ENCODE data around the gene BTK.
A peak's percentile ranks its signal among the peaks of the same experiment; 100 is the strongest.

The BTK gene

DNA sequence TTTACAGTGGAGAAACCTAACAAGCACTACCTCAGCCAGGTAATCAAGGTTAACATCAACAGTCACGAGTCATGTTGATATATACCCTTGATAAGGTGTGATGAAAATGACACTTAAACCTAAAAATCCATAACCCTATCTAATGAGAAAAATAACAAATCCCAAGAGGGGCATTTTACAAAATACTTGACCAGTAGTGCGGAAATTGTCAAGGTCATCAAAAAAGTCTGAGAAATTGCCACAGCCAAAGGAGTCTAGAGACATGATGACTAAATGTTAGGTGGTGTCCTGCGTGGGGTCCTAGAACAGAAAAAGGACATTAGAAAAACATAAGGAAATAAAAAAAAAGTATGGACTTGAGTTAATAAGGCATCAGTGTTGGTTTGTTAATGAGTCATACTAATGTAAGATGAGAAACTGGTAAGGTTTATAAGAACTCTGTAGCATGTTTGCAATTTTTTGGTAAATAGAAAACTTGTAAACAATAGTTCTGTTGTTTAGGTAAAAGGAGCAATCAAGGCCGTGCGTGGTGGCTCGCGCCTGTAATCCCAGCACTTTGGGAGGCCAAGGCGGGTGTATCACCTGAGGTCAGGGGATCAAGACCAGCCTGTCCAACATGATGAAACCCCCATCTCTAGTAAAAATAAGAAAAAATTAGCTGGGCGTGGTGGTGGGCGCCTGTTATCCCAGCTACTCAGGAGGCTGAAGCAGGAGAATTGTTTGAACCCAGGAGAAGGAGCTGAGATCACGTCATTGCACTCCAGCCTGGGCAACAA lies 7.7 kb upstream of the BTK start:
- no peak for DNase-seq

DNA sequence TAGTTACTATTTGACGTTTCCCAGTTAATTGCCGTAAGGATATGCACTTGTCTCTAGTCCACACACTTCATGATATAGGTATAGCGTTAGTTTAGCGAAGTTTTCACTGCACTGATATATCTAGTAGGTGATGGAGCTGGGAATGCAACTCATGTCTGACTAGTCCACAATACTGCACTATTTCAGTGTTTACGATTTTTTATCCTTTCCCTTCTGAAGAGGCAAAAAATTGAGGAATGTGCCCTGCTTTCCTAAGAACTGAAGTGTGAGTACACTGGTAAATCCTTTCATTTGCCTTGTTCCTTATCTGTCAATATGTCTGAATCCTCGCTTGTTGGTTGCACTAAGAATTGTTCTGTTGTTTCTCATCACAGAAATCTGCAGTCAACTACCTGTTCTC lies 5.8 kb upstream of the BTK start:
- no peak for DNase-seq

DNA sequence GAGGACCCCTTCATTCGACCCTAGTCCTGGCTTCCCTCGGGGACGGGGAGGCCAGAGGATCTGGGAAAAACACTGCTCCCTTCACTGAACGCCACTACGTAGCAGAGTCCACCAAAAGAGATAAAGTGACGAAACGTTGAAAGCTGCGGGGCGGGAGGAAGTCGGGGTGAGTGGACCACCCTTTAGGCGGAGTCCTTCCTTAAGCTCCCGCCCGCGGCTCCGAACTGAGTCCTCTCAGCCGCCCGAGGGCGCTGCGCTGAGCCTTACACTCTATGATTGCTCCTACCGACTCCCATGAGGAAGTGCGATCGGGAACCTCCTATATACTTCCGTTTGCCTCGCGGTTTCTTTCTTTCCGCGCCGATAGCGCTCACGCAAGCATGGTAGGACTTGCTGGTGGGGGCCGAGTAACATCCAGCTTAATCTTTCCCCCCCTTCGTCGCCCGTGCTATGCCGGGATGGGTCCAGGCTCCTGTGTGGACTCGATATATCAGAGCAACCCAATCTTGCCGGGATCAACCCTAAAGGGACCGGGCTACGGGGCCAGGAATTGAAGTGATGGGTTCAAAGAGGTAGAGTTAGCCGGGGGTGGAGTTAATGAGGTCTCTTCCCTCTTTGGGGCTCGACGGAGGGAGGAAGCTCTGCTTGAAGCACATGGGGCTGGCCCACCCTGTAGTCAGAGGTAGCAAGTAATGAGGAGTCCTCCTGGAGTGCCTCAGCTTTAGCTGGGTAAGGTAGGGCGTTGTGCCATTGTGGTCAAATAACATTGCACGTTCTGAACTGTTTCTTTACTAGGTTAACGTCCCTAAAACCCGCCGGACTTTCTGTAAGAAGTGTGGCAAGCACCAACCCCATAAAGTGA lies 4.9 kb upstream of the BTK start, which contains the start of gene RPL36A:
TSS of gene RPL36A (plus strand) at position 348 of the 862 bp plus-strand sequence. CDS start at position 381, 33 bp downstream.
- peak; percentile 78 for DNase-seq

- no peak for DNase-seq
These were observed 2.6 kb upstream of the BTK start for GRCh38 chrX:101388604-101389003.

DNA sequence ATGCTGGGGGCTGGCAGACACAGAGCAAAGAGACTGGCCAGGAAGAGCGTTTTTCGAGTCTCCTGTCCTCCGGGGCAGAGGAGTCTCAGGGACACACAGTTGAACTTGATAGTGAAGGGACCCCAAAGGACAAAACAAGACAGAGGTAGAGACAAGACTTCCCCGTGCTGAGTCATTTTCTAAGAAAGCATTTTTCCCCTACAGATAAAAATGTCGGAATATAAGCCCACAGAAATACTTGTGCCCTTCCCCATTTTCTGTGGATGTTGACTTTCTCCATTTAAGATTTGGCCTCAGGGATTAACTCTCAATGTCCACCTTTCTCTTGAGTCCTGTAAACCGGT lies 523 bp upstream of the BTK start:
- no peak for DNase-seq

- DNase-seq = no peak
These were observed 836 bp downstream of the BTK start for GRCh38 chrX:101385026-101385684.

- DNase-seq = no peak
These were observed 2.2 kb downstream of the BTK start for GRCh38 chrX:101383679-101384205.

DNA sequence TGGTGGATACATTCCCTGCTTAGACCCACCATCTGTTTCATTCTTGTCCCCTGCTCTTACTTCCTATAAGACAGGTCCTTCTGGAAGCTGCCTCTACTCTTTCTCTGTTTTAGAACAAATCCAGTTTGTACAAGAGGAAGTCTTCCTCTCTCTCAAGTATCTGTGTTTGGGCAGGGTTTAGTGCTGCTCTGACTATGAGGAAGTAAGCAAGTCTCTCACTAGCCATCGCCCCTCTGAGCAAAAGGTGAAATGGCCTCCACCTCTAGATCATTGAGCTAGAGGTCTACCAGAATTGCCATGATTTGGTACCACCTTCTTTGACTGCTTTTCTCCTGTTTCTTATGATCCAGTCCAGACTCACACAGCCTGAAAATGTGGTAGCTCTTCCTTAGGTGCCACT lies 8.4 kb downstream of the BTK start:
- DNase-seq = no peak

- no peak for DNase-seq
These were observed 15.0 kb downstream of the BTK start for GRCh38 chrX:101370888-101371504.

DNA sequence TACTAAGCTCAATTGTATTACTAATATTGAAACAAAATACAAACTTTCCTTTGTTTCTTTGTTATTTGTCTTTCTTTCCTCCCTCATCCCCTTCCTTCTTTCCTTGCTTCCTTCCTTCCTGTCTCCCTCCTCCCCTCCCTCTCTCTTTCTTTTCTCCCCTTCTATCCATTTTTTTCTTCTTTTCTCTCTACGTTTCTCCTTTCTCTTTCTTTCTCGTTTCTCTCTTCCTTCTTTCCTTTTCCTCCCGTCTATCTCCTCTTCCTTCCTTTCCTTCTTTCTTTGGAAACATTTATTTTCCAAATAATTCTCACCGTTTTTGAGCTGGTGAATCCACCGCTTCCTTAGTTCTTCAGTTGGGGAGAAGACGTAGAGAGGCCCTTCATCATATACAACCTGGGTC lies 16.3 kb downstream of the BTK start:
- DNase-seq = no peak

- DNase-seq = no peak
These were observed 17.2 kb downstream of the BTK start for GRCh38 chrX:101368800-101369199.

- DNase-seq = no peak
These were observed 20.6 kb downstream of the BTK start for GRCh38 chrX:101365301-101365795.

- no peak for DNase-seq
These were observed 23.2 kb downstream of the BTK start for GRCh38 chrX:101362757-101363156.

DNA sequence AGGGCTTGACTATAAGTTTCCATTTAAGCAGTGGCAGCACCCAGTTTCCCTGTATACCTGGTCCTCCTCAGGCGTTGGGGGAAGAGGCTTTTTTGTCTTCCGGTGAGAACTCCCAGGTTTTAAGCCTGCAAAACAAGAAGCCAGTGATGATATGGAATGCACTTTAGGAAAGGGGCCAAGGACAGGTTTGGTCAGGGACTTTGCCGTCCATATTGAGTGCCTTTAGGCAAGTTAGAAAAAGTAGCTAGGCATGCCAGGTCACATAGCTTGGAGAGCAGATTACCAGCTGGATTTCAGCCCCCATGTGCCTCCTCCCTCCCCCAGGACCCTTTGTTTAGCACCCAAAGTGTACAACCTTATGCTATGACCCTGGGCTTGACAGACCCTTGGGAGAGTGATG lies 23.9 kb downstream of the BTK start:
- no peak for DNase-seq

DNA sequence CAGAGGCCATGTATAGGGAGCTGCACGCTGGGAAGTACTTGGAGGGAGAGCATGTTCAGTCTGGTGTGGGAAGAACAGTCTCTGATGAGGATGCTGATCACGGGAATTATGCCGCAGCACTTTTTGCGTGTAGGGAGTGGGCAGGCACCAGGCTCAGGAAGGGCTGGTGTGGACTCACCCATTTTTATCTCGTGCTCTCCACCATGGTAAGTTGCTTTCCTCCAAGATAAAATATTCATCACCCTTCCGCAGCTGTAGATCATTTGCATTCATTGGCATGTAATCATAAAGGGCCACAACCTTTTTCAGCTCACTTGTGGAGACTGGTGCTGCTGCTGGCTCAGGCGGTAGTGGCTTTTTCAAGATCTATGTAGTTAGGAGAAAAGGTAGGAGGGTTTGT lies 25.6 kb downstream of the BTK start:
- DNase-seq = no peak

DNA sequence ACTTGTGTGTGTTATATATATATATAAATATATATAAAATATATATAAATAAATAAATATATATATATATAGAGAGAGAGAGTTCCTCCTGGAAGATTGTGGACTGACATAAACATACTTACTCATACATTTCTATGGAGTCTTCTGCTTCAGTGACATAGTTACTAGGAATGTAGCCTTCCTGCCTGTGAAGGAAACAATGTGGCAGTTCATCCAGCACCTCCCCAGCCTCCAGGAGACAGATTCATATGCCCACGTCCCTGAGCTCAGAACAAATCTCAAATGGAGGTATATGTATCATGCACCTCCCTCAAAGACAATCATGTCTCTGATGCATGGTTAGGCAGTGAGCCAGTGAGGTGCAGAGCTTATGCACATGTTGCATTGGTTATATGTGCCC lies 26.0 kb downstream of the BTK start:
- no peak for DNase-seq

DNA sequence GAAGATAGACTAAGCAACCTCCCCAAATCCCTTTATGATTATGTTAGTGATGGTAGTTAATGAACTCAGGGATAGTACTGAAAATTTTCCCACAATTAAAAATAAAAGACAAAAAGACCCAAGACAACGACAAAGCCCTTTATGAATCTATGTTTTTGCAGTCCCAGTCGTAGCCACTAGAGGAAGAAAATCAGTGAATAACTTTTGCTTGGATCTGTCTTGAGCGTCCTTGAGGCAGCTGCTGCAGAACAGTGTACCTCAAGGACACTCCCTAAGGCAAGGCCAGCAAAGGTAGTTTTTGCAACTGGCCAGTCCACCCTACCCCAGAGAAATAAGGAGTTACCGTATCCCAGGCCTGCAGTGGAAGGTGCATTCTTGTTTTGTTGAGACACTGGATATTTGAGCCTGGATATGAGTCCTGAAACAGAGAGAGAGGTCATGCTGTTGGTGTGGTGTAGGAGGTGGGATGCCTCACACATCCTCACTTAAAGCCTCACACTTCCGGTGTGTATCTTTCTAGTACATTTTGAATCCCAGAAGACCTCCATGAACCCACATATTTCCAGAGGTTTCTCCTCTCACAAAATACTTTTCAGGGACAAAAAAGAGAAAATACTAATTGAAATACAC lies 28.7 kb downstream of the BTK start:
- no peak for DNase-seq

DNA sequence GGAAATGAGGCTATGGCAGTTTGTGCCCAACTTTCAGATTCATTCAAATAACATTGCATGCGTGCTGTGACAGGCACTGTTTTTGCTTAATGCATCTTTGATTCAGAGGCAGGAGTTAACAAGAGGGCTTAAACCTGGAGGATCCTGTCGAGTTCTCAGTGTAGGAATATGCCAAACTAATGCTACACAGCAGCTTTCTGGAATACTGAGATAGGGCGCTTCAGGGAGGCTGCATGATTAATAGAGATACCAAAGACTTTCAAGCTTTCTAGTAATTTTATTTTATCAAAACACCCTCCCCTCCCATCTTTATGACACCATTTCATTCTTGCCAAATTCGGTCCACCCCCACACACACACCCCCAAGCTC lies 36.8 kb downstream of the BTK start:
- DNase-seq = no peak

DNA sequence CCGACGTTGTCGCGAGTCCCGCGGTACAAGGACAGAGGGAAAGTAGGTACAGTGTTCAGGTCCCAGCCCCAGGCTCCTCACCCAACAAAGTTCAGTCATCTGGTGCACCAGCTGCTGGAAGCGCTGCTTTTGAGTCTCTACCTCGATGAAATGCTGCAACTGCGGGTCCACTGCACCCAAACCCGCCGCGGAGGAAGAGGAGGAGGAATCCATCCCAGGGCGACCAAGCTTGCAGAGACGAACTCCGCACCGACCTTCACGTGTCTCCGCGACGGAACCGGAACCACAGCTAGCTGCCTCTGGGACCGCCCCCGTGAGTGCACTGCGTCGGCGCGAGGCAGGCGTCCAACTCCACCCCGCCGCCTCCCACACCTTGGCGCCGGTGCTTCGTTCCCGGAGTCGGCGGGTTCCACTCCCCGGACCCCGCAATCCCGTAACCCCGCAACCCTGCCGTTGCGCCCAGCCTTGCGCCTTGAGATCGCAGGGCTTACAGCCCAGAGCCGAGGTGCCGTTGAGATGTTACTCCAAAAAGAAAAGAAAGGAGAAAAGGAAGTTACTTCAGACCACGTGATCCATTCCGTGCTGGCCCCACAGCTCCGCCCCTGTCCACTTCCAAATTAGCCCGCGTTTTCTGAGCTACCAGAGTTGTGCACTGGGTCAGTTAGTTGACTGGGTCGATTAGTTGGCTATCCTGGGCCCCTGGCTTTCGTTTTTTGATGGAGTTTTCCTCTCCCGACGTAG lies 37.4 kb downstream of the BTK start, which contains the start of gene TIMM8A:
TSS of gene TIMM8A (minus strand) at position 291 of the 741 bp plus-strand sequence. CDS start at position 213, 78 bp downstream.
- DNase-seq = peak; percentile 33

DNA sequence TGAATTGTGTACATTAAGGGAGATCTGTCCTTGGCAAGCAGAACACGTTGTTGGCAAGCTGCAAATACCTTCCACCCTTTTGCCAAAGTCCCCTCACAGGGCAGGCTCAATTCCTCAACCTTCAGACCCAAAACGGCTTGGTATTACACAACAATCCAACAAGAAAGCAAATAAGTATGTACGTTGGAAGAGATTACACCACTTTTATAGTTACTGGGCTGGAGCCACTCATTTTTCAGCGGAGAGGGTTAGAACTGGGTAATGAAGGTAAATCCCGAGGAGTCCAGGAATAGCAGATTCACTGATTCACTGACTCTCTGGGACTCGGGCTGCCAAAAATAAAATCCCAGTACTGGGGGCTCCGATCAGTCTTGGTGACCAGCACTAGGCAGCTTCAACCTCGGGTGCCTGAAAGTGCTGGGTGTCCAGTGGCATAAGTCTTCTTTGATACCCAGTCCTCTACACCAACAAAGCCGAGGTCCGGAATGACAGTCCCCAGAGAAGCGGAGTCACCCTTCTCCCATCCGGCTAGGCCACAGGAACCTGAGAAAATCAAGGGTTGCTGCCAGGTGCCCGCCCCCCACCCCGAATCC lies 38.0 kb downstream of the BTK start:
- DNase-seq = no peak

- DNase-seq = no peak
These were observed 48.2 kb downstream of the BTK start for GRCh38 chrX:101337776-101338271.

Measured in NCI-H748 treated with DMSO at 0.1 percent for 48 hours (cell line).